DOHH2 (cell line): ENCODE results near the gene MRPL40.

Source experiments
- H3F3A ChIP-seq: fragments of 200-600 bp; sonication (generic), shearing (Covaris generic); 2 replicates; pipeline ENCODE4 v1.6.0; 2016; ENCODE audit warnings: antibody characterized with exemption, mild to moderate bottlenecking; ENCODE audit not compliant: control insufficient read depth, insufficient read depth
- H3K27ac ChIP-seq: fragments of 200-600 bp; sonication (generic); 2 replicates; pipeline ENCODE4 v1.5.1; 2014; ENCODE audit warnings: low read depth, mild to moderate bottlenecking, low read length, moderate library complexity
- H3K27me3 ChIP-seq: fragments of 200-600 bp; sonication (generic); 2 replicates; pipeline ENCODE4 v1.6.1; 2014; ENCODE audit warnings: mild to moderate bottlenecking, low read length, mixed read lengths; ENCODE audit not compliant: control insufficient read depth
- H3K36me3 ChIP-seq: fragments of 200-600 bp; sonication (generic); 2 replicates; pipeline ENCODE4 v1.6.1; 2014; ENCODE audit warnings: mild to moderate bottlenecking, low read length, moderate library complexity, mixed read lengths; ENCODE audit not compliant: control insufficient read depth
- H3K4me1 ChIP-seq: fragments of 200-600 bp; sonication (generic); 2 replicates; pipeline ENCODE4 v1.6.1; 2014; ENCODE audit warnings: mild to moderate bottlenecking, low read length, mixed read lengths; ENCODE audit not compliant: control insufficient read depth
- H3K4me2 ChIP-seq: fragments of 200-600 bp; sonication (generic); 2 replicates; pipeline ENCODE4 v1.6.0; 2014; ENCODE audit warnings: mild to moderate bottlenecking, low read length, moderate library complexity
- H3K4me3 ChIP-seq: fragments of 200-600 bp; sonication (generic); 2 replicates; pipeline ENCODE4 v1.5.1; 2014; ENCODE audit warnings: mild to moderate bottlenecking, low read length, mixed read lengths
- H3K79me2 ChIP-seq: fragments of 200-600 bp; sonication (generic); 2 replicates; pipeline ENCODE4 v1.6.1; 2014; ENCODE audit warnings: mild to moderate bottlenecking, low read length, mixed read lengths; ENCODE audit not compliant: control insufficient read depth
- H3K9me2 ChIP-seq: fragments of 200-600 bp; sonication (generic); replicated peaks from 2 replicates; pipeline ENCODE4 v1.6.1; 2014; ENCODE audit warnings: mild to moderate bottlenecking, low read length, mixed read lengths; ENCODE audit not compliant: control insufficient read depth
- H3K9me3 ChIP-seq: fragments of 200-600 bp; sonication (generic); 2 replicates; pipeline ENCODE4 v1.6.1; 2014; ENCODE audit warnings: antibody characterized with exemption, low read length, mixed read lengths; ENCODE audit not compliant: control insufficient read depth, insufficient read depth
- H4K20me1 ChIP-seq: fragments of 200-600 bp; sonication (generic); 2 replicates; pipeline ENCODE4 v1.6.0; 2014; ENCODE audit warnings: low read depth, mild to moderate bottlenecking, antibody characterized with exemption, low read length, moderate library complexity; ENCODE audit not compliant: control insufficient read depth, insufficient read depth
- EZH2phosphoT487 ChIP-seq: fragments of 200-600 bp; sonication (generic); IDR thresholded peaks from 2 replicates; pipeline ENCODE4 v1.6.1; 2017; ENCODE audit warnings: borderline replicate concordance, mild to moderate bottlenecking, antibody characterized with exemption, low read length, moderate library complexity, mixed read lengths
- TF ChIP-seq, protein P1 (sequence below): fragments of 200-600 bp; sonication (generic); IDR thresholded peaks from one replicate; pipeline ENCODE4 v1.5.1; 2014; ENCODE audit warnings: antibody characterized with exemption, mild to moderate bottlenecking, low read depth, low read length; ENCODE audit not compliant: poor library complexity, severe bottlenecking

MRPL40 gene

DNA sequence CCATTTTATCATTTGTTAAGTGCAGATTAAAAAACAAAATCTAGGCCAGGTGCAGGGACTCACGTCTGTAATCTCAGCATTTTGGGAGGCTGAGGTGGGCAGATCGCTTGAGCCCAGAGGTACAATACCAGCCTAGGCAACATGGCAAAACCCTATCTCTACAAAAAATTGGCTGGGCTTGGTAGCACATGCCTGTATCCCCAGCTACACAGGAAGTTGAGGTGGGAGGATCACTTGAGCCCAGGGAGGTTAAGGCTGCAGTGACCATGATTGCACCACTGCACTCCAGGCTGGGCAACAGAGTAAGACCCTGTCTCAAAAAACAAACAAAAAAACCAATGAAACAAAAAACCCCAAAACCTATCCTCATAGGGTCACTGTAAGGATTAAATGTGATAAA is 33.7 kb upstream of the MRPL40 start:
- H3K27me3 ChIP-seq = no peaks in the 10 kb centered on the region
- H3K4me1 ChIP-seq = no peaks in the 10 kb centered on the region
- H3K9me2 ChIP-seq = no peaks in the 10 kb centered on the region
- H3K36me3 ChIP-seq = peaks cover 78% of the 10 kb centered on the region
- H4K20me1 ChIP-seq = 0 out of 2 replicates have a peak, but pooled peaks cover 6% of the 10 kb centered on the region
- H3K9me3 ChIP-seq = no peaks in the 10 kb centered on the region
- no peak overlapping the region for H3K4me3 ChIP-seq
- H3K4me2 ChIP-seq = no peak overlapping the region
- H3K27ac ChIP-seq = no peak overlapping the region
- H3K79me2 ChIP-seq = no peaks in the 10 kb centered on the region
- no peaks in the 10 kb centered on the region for H3F3A ChIP-seq
- TF ChIP-seq, protein P1, sequence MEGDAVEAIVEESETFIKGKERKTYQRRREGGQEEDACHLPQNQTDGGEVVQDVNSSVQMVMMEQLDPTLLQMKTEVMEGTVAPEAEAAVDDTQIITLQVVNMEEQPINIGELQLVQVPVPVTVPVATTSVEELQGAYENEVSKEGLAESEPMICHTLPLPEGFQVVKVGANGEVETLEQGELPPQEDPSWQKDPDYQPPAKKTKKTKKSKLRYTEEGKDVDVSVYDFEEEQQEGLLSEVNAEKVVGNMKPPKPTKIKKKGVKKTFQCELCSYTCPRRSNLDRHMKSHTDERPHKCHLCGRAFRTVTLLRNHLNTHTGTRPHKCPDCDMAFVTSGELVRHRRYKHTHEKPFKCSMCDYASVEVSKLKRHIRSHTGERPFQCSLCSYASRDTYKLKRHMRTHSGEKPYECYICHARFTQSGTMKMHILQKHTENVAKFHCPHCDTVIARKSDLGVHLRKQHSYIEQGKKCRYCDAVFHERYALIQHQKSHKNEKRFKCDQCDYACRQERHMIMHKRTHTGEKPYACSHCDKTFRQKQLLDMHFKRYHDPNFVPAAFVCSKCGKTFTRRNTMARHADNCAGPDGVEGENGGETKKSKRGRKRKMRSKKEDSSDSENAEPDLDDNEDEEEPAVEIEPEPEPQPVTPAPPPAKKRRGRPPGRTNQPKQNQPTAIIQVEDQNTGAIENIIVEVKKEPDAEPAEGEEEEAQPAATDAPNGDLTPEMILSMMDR = no peak
- TF ChIP-seq EZH2phosphoT487 = no peak

DNA sequence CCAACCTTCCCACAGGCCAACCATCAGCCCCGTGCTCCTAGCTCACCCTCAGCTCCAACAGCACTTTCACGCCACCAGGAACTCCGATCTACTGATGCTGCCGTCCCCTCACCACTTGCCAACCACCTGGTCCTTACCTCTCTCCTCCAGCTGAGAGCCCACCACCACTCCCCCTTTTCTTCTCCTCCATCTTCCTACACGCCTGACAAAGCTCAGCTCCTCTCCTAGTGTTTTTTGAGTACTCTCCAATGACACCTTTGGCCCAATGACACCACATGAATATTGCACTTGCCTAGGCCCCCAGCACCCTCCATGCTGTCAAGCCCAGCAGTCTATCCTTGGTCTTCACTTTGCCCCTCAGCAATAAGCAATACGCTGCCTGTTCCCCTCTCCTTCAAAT is 31.5 kb upstream of the MRPL40 start:
- Histone ChIP-seq H3K9me2 (no peaks in the 10 kb centered on the region), H3K4me2 (no peak overlapping the region), H3K4me3 (no peak overlapping the region), H4K20me1 (0 out of 2 replicates have a peak, but pooled peaks cover 6% of the 10 kb centered on the region), H3F3A (no peaks in the 10 kb centered on the region), H3K36me3 (peaks cover 79% of the 10 kb centered on the region), H3K9me3 (no peaks in the 10 kb centered on the region), H3K27ac (no peak overlapping the region), H3K4me1 (no peaks in the 10 kb centered on the region), H3K27me3 (no peaks in the 10 kb centered on the region), H3K79me2 (no peaks in the 10 kb centered on the region)
- TF ChIP-seq EZH2phosphoT487 = no peak
- TF ChIP-seq, protein P1 = no peak

DNA sequence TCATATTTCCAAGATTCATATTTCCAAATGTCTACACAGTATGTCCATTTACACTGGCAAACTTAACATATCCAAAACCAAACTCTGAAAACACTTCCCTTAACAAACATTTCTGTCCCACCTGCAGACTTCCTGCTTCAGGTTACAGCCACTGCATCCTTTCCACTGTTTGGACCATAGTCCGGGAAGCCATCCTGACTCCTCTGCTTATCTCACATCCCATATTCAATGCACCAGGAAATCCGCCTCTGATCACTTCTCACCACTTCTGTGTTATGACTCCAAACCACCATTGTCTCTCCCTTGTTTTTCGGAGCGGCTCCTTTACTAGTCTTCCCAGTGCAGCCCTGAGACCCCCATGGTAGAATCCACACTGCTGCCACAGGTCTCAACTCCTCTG is 30.9 kb upstream of the MRPL40 start:
- no peaks in the 10 kb centered on the region for H3F3A ChIP-seq
- 0 out of 2 replicates have a peak, but pooled peaks cover 6% of the 10 kb centered on the region for H4K20me1 ChIP-seq
- H3K9me3 ChIP-seq = no peaks in the 10 kb centered on the region
- no peaks in the 10 kb centered on the region for H3K4me1 ChIP-seq
- H3K36me3 ChIP-seq = peaks cover 81% of the 10 kb centered on the region
- TF ChIP-seq EZH2phosphoT487 = no peak
- no peaks in the 10 kb centered on the region for H3K9me2 ChIP-seq
- H3K27me3 ChIP-seq = no peaks in the 10 kb centered on the region
- no peak overlapping the region for H3K27ac ChIP-seq
- H3K4me3 ChIP-seq = no peak overlapping the region
- H3K79me2 ChIP-seq = no peaks in the 10 kb centered on the region
- H3K4me2 ChIP-seq = no peak overlapping the region

DNA sequence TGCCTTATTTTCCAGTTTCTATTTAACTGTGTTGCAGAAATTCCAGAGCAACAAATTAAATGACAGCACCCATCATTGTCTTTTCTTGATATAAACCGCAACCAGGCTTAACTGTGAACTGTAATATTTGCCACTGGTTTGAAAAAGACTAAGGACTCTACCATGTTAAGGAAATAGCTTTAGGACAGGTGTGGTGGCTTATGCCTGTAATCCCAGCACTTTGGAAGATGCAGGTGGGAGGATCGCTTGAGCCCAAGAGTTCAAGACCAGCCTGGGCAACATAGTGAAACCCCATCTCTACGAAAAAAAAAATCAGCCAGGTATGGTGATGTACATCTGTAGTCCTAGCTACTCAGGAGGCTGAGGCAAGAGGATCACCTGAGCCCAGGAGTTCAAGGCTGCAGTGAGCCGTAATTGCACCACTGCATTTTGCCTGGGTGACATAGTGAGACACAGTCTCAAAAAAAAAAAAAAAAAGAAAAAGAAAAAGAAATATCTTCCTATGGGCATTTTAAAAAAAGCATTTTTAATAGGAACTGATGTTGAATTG is 29.6 kb upstream of the MRPL40 start:
- Histone ChIP-seq H3K4me3 (no peak overlapping the region), H3K79me2 (no peaks in the 10 kb centered on the region), H3F3A (no peaks in the 10 kb centered on the region), H3K9me2 (no peaks in the 10 kb centered on the region), H3K27ac (no peak overlapping the region), H3K27me3 (no peaks in the 10 kb centered on the region), H3K36me3 (peaks cover 81% of the 10 kb centered on the region), H3K4me2 (no peak overlapping the region), H3K9me3 (no peaks in the 10 kb centered on the region), H3K4me1 (no peaks in the 10 kb centered on the region), H4K20me1 (0 out of 2 replicates have a peak, but pooled peaks cover 6% of the 10 kb centered on the region)
- TF ChIP-seq EZH2phosphoT487 = no peak
- TF ChIP-seq, protein P1 = no peak
